Stomach (tissue), 9 donors: ENCODE measurements around the gene CPED1. TPM values are rescaled to one million over a fixed set of nuclear protein-coding genes. Genes with fewer than 3 reads are reported as not detected.
A peak's percentile ranks its signal among the peaks of the same experiment; 100 is the strongest.

Source experiments
- DNase-seq, 2 donors: peaks; one replicate each; pipeline versions ENCODE4 v3.0.0 to v3.0.0-alpha.2; 2013 to 2019
- H3K27ac ChIP-seq, 5 donors: fragments of 200-600 bp in 4 of 5; sonication (generic) in 4 of 5; one replicate each; pipeline ENCODE4 v1.5.1; 2013 to 2019; ENCODE audit warnings: mild to moderate bottlenecking in 1 of 5, moderate library complexity in 1 of 5
- H3K27me3 ChIP-seq, 3 donors: fragments of 200-600 bp; sonication (generic); one replicate each; pipeline ENCODE4 v1.5.1; 2017 to 2019; ENCODE audit warnings: mixed run types in 1 of 3
- H3K36me3 ChIP-seq, 4 donors: fragments of 200-600 bp; sonication (generic); 1 replicate in 3 of 4; 2 replicates in 1 of 4; pipeline ENCODE4 v1.5.1; 2016 to 2019
- H3K4me1 ChIP-seq, 4 donors: fragments of 200-600 bp; sonication (generic); one replicate each; pipeline ENCODE4 v1.5.1; 2016 to 2019
- H3K4me3 ChIP-seq, 4 donors: fragments of 200-600 bp; sonication (generic) in 3 of 4; one replicate each; pipeline ENCODE4 v1.5.1; 2016 to 2019; ENCODE audit warnings: mild to moderate bottlenecking in 1 of 4
- H3K9me3 ChIP-seq, 4 donors: fragments of 200-600 bp; sonication (generic); one replicate each; pipeline ENCODE4 v1.5.1; 2016 to 2019
- CTCF ChIP-seq, 7 experiments: fragments of 450-650 bp in 4 of 7; fragments of 200-600 bp in 3 of 7; sonication (generic) in 3 of 7; IDR thresholded peaks; one replicate each; pipeline ENCODE4 v1.5.1; 2016 to 2019; ENCODE audit warnings: antibody characterized with exemption in 7 of 7, control low read depth in 2 of 7, mild to moderate bottlenecking in 1 of 7
- EP300 ChIP-seq: sonication (generic); formaldehyde crosslinking; IDR thresholded peaks from one replicate; pipeline ENCODE4 v1.6.1; 2017; ENCODE audit warnings: antibody characterized with exemption
- POLR2A ChIP-seq, 4 donors: fragments of 450-650 bp; IDR thresholded peaks; one replicate each; pipeline ENCODE4 v1.6.1; 2016; ENCODE audit warnings: antibody characterized with exemption in 4 of 4, control low read depth in 2 of 4, mild to moderate bottlenecking in 1 of 4, moderate library complexity in 1 of 4
- POLR2AphosphoS5 ChIP-seq, 3 donors: sonication (generic); formaldehyde crosslinking; IDR thresholded peaks; one replicate each; pipeline ENCODE4 v1.6.1; 2016; ENCODE audit warnings: antibody characterized with exemption in 3 of 3
- WGBS, 5 donors: extraction: QIAGEN DNeasy Blood & Tissue Kit in 3 of 5; methylation state at CpG; one replicate each; pipeline versions ENCODE4 v1.1.5 to v1.1.7; 2013 to 2018; 5-methylcytosine and 5-hydroxymethylcytosine counted together
- intact Hi-C: fragments of 100-400 bp; cut with DNase I; formaldehyde crosslinking; loops from one replicate; pipeline ENCODE4 v1.15.1; 2023; ENCODE audit warnings: low total_unique reads
- polyA plus RNA-seq, 3 donors: library from polyadenylated mRNA; stranded (reverse); fragments of 200-250 nt; gene quantifications; one replicate each; pipeline ENCODE4 v1.2.3, GENCODE V29; 2013
- total RNA-seq, 5 donors: library from RNA; depleted of rRNA; stranded (reverse); fragments of >200 nt; gene quantifications; one replicate each; pipeline versions ENCODE4 v1.1.0 to v1.2.3, GENCODE V29; 2014 to 2016
- donor health status: healthy with polysubstance abuse.
- donor health status: Bipolar disorder and iron deficiency.
- donor health status: healthy.

CPED1 gene
- total and polyA plus RNA-seq, 8 donors, result 3.0 to 58.7 (median 15.9) TPM

GRCh38 chr7:121328508-121329190, 340.1 kb downstream of the CPED1 start, which contains the start of gene WNT16:
TSS of gene WNT16 (plus strand) at chr7:121329000. CDS start at chr7:121329293, 293 bp downstream.
- intact Hi-C loops, result no loop called here
- 18 to 27% (median 20%) methylated on average over 17 to 27 of the region's 27 CpGs for WGBS, 5 donors
- H3K27me3 ChIP-seq, result peaks cover 4 to 70% (median 42%) of the 10 kb centered on the region in 3 donors
- H3K36me3 ChIP-seq, result no peaks in the 10 kb centered on the region
- peaks cover 17 to 24% (median 20%) of the 10 kb centered on the region in 4 donors for H3K4me1 ChIP-seq
- H3K9me3 ChIP-seq, result no peaks in the 10 kb centered on the region
- peak within 1 kb of the TSS; percentile 34 to 53 (median 42) for H3K4me3 ChIP-seq
- DNase-seq, result peak in 1 of 2 donors; percentile 44
- no peak within 1 kb of the TSS for H3K27ac ChIP-seq
- TF ChIP-seq POLR2A (IDR thresholded peaks at IDR 0.05) (no peak), CTCF (IDR thresholded peaks at IDR 0.05) (no peak), POLR2AphosphoS5 (IDR thresholded peaks at IDR 0.05) (no peak), EP300 (no peak)

GRCh38 chr7:121329191-121330052, 340.9 kb downstream of the CPED1 start:
- H3K4me3 ChIP-seq, result peak overlapping the region; percentile 34 to 53 (median 42)
- H3K27me3 ChIP-seq, result peaks cover 4 to 78% (median 44%) of the 10 kb centered on the region in 3 donors
- peaks cover 17 to 24% (median 20%) of the 10 kb centered on the region in 4 donors for H3K4me1 ChIP-seq
- no peaks in the 10 kb centered on the region for H3K9me3 ChIP-seq
- TF ChIP-seq CTCF (IDR thresholded peaks at IDR 0.05), result no peak
- no peak for TF ChIP-seq EP300
- TF ChIP-seq POLR2A (IDR thresholded peaks at IDR 0.05), result no peak
- no peak for TF ChIP-seq POLR2AphosphoS5 (IDR thresholded peaks at IDR 0.05)
- no peaks in the 10 kb centered on the region for H3K36me3 ChIP-seq
- H3K27ac ChIP-seq, result no peak overlapping the region
- WGBS, 5 donors, result 3 to 7% (median 4%) methylated on average over 31 to 47 of the region's 47 CpGs
- intact Hi-C loops, result no loop called here
- peak; percentile 43 to 53 for DNase-seq

- peaks cover 4 to 84% (median 51%) of the 10 kb centered on the region in 3 donors for H3K27me3 ChIP-seq
- no peaks in the 10 kb centered on the region for H3K9me3 ChIP-seq
- DNase-seq, result peak in 1 of 2 donors; percentile 53
- H3K4me3 ChIP-seq, result peak overlapping the region; percentile 34 to 53 (median 42)
- no peak for TF ChIP-seq EP300
- TF ChIP-seq POLR2AphosphoS5 (IDR thresholded peaks at IDR 0.05), result no peak
- no peak for TF ChIP-seq CTCF (IDR thresholded peaks at IDR 0.05)
- TF ChIP-seq POLR2A (IDR thresholded peaks at IDR 0.05), result no peak
- intact Hi-C loops, result no loop called here
- H3K27ac ChIP-seq, result no peak overlapping the region
- WGBS, 5 donors, result 2 to 4% (median 3%) methylated on average over 52 of the region's 52 CpGs
- H3K4me1 ChIP-seq, result peaks cover 17 to 24% (median 20%) of the 10 kb centered on the region in 4 donors
- H3K36me3 ChIP-seq, result no peaks in the 10 kb centered on the region
Observed at GRCh38 chr7:121330053-121330833, 341.7 kb downstream of the CPED1 start.

- intact Hi-C loops, result no loop called here
- H3K9me3 ChIP-seq, result no peaks in the 10 kb centered on the region
- peaks cover 4 to 87% (median 51%) of the 10 kb centered on the region in 3 donors for H3K27me3 ChIP-seq
- peaks cover 17 to 24% (median 20%) of the 10 kb centered on the region in 4 donors for H3K4me1 ChIP-seq
- 65 to 80% (median 69%) methylated on average over 4 of the region's 4 CpGs for WGBS, 5 donors
- no peak for DNase-seq
- TF ChIP-seq POLR2AphosphoS5 (IDR thresholded peaks at IDR 0.05), result no peak
- no peak for TF ChIP-seq CTCF (IDR thresholded peaks at IDR 0.05)
- no peak for TF ChIP-seq POLR2A (IDR thresholded peaks at IDR 0.05)
- no peak for TF ChIP-seq EP300
- H3K4me3 ChIP-seq, result no peak overlapping the region
- H3K36me3 ChIP-seq, result no peaks in the 10 kb centered on the region
- no peak overlapping the region for H3K27ac ChIP-seq
Observed at GRCh38 chr7:121331048-121331447, 342.5 kb downstream of the CPED1 start.
